ENCODE results near the gene RABL6. TPM values are rescaled to one million over a fixed set of nuclear protein-coding genes. Genes with fewer than 3 reads are reported as not detected.

RABL6 gene
- total and polyA plus RNA-seq, 2 of the 4 experiments (the other 2 are of a cell fraction) = 37.1 to 47.5 TPM

DNA sequence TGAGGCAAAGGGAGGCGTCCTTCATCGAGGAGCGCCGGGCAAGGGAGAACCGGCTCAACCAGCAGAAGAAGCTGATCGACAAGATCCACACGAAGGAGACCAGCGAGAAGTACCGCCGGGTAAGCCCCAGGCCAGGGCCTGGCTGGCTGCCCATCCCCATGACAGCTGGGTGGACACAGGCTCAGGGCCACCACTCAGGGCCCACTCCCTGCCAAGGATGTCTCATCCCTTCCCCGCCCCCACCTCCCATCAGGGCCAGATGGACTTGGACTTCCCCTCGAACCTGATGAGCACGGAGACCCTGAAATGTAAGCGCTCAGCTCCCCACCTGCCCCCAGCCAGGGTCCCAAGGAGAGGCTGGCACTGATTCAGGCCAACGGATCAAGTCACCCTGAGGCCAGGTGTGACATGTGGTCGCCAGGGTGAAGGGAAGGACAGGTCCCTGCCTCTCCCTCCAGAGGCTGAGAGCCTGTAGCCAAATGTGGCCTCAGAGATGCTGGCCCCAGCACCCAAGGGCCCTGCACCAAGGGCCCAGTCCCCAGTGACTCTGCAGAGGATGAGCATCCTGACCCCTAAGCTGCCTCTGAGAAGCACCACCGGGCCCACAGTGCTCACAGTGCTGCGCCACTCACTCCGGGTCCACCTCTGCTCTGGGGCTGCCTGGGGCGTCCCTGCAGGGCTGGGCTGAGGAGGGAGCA, 3.1 kb upstream of the RABL6 start:
- Histone ChIP-seq H3K14ac (replicated peaks; ENCODE audit: low read depth, low read length) (no peak overlapping the region), H3K79me1 (ENCODE audit: low read depth in 1 of 2, low read length in 2 of 2) (peaks cover 15 to 21% of the 10 kb centered on the region in 2 experiments), H2BK5ac (ENCODE audit: low read depth, low read length, poor library complexity, severe bottlenecking) (no peak overlapping the region), H3K4me1 (ENCODE audit: control insufficient read depth, insufficient read depth, low read length) (peaks cover 17% of the 10 kb centered on the region), H2AK5ac (ENCODE audit: low read depth, low read length) (no peak overlapping the region), H3K9me1 (ENCODE audit: insufficient read depth, low read length) (no peaks in the 10 kb centered on the region), H3K56ac (ENCODE audit: extremely low read depth, insufficient read depth, low read length) (no peak overlapping the region), H2BK120ac (ENCODE audit: low read depth, low read length) (no peak overlapping the region), H3K27me3 (ENCODE audit: control insufficient read depth, insufficient read depth, low read length) (peaks cover 21% of the 10 kb centered on the region), H3K18ac (ENCODE audit: low read depth, low read length) (no peak overlapping the region), H4K91ac (ENCODE audit: insufficient read depth, low read depth, low read length) (no peak overlapping the region), H3K9ac (ENCODE audit: low read depth, low read length) (no peak overlapping the region), H4K5ac (ENCODE audit: low read depth, low read length) (no peak overlapping the region), H2AK9ac (replicated peaks; ENCODE audit: low read depth, low read length, poor library complexity) (no peak overlapping the region), H2AFZ (replicated peaks; ENCODE audit: low read length, poor library complexity) (peak overlapping the region; percentile 22), H3K9me3 (ENCODE audit: control insufficient read depth, insufficient read depth, low read length) (no peaks in the 10 kb centered on the region), H3K36me3 (ENCODE audit: control insufficient read depth, insufficient read depth, low read length) (peaks cover 2% of the 10 kb centered on the region), H3K23ac (ENCODE audit: low read depth, low read length) (no peak overlapping the region), H4K8ac (ENCODE audit: low read depth in 2 of 2, low read length in 2 of 2) (no peak overlapping the region), H2BK20ac (ENCODE audit: low read depth, low read length) (no peak overlapping the region), H3K4me2 (ENCODE audit: low read depth, low read length) (no peak overlapping the region), H4K20me1 (ENCODE audit: insufficient read depth, low read length) (peaks cover 13% of the 10 kb centered on the region; the same call in 1 of the 2 replicates), H3K27ac (ENCODE audit: insufficient read depth, low read length) (no peak overlapping the region), H3K4me3 (ENCODE audit: insufficient read depth, low read depth, low read length) (no peak overlapping the region), H3K4ac (ENCODE audit: low read depth, low read length) (no peak overlapping the region), H2BK15ac (ENCODE audit: low read depth, low read length) (no peak overlapping the region)
- dilution Hi-C loops (cut with HindIII; ENCODE audit: low sequenced_read_pairs, unreplicated experiment) (no loop called here), in situ Hi-C loops (cut with MboI; ENCODE audit: low sequenced_read_pairs) (no loop called here), intact Hi-C loops (cut with micrococcal nuclease) (no loop called here)
- ChIA-PET CTCF (no interaction called here), POLR2A (ENCODE audit: unreplicated experiment) (no interaction called here)
- no peak for ATAC-seq (ENCODE audit: low read depth)
- WGBS, 2 experiments (ENCODE audit: extremely low coverage in 2 of 2, insufficient read length in 1 of 2) = 92% methylated on average over 10 of the region's 20 CpGs; no CpG with 5 or more reads in 1 of the 2 experiments
- no peak for DNase-seq
- TF ChIP-seq FOS (IDR thresholded peaks at IDR 0.05; ENCODE audit: low read depth, low read length) (no peak), RCOR1 (IDR thresholded peaks at IDR 0.05; ENCODE audit: insufficient replicate concordance, low read length) (no peak), BHLHE40 (IDR thresholded peaks at IDR 0.05; ENCODE audit: low read depth, low read length) (no peak), CEBPB (IDR thresholded peaks at IDR 0.05; ENCODE audit: low read depth, low read length) (no peak)
- TF ChIP-seq, protein P1, sequence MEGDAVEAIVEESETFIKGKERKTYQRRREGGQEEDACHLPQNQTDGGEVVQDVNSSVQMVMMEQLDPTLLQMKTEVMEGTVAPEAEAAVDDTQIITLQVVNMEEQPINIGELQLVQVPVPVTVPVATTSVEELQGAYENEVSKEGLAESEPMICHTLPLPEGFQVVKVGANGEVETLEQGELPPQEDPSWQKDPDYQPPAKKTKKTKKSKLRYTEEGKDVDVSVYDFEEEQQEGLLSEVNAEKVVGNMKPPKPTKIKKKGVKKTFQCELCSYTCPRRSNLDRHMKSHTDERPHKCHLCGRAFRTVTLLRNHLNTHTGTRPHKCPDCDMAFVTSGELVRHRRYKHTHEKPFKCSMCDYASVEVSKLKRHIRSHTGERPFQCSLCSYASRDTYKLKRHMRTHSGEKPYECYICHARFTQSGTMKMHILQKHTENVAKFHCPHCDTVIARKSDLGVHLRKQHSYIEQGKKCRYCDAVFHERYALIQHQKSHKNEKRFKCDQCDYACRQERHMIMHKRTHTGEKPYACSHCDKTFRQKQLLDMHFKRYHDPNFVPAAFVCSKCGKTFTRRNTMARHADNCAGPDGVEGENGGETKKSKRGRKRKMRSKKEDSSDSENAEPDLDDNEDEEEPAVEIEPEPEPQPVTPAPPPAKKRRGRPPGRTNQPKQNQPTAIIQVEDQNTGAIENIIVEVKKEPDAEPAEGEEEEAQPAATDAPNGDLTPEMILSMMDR (conservative IDR thresholded peaks at IDR 0.05; ENCODE audit: low read depth, low read length) = no peak
- no TSS peak for BruUV-seq (replicated peaks)

All from IMR-90 (cell line).